GM23338 (cell line): ENCODE measurements around the gene AKNA. TPM values are rescaled to one million over a fixed set of nuclear protein-coding genes. Genes with fewer than 3 reads are reported as not detected.

Experiments used
- ATAC-seq: fragments of 200-7000 bp; cut with Tn5 transposase; 3 replicates; pipeline ENCODE4 v1.9.1; 2020
- DNase-seq: peaks from one replicate; pipeline ENCODE4 v3.0.0-alpha.2; 2015; ENCODE audit warnings: low spot score
- H2AFZ ChIP-seq: fragments of 200-600 bp; sonication (generic); 2 replicates; pipeline ENCODE4 v1.8.0; 2016; ENCODE audit warnings: antibody characterized with exemption, mild to moderate bottlenecking, moderate library complexity
- H3F3A ChIP-seq: fragments of 200-600 bp; sonication (generic); replicated peaks from 2 replicates; pipeline ENCODE4 v1.8.0; 2017; ENCODE audit warnings: antibody characterized with exemption, mixed run types, low read depth
- H3K27ac ChIP-seq: fragments of 200-600 bp; sonication (generic); 2 replicates; pipeline ENCODE4 v1.6.1; 2016; ENCODE audit warnings: low read depth
- H3K27me3 ChIP-seq: fragments of 200-600 bp; sonication (generic); 2 replicates; pipeline ENCODE4 v1.8.0; 2016; ENCODE audit warnings: mild to moderate bottlenecking, mixed run types, moderate library complexity; ENCODE audit not compliant: insufficient read depth
- H3K36me3 ChIP-seq: fragments of 200-600 bp; sonication (generic); 2 replicates; pipeline ENCODE4 v1.8.0; 2016; ENCODE audit warnings: mild to moderate bottlenecking; ENCODE audit not compliant: insufficient read depth
- H3K4me1 ChIP-seq: fragments of 200-600 bp; sonication (generic); 2 replicates; pipeline ENCODE4 v1.8.0; 2016; ENCODE audit warnings: mild to moderate bottlenecking, moderate library complexity; ENCODE audit not compliant: insufficient read depth
- H3K4me2 ChIP-seq: fragments of 200-600 bp; sonication (generic); 2 replicates; pipeline ENCODE4 v1.7.1; 2017; ENCODE audit warnings: mixed run types
- H3K4me3 ChIP-seq: fragments of 200-600 bp; sonication (generic); 2 replicates; pipeline ENCODE4 v1.6.1; 2016; ENCODE audit warnings: mixed run types
- H3K79me2 ChIP-seq: fragments of 200-600 bp; sonication (generic); replicated peaks from 2 replicates; pipeline ENCODE4 v1.8.0; 2017; ENCODE audit warnings: mild to moderate bottlenecking; ENCODE audit not compliant: insufficient read depth
- H3K9me2 ChIP-seq: fragments of 200-600 bp; sonication (generic); 2 replicates; pipeline ENCODE4 v1.8.0; 2017; ENCODE audit not compliant: insufficient read depth
- H4K20me1 ChIP-seq: fragments of 200-600 bp; sonication (generic); replicated peaks from 2 replicates; pipeline ENCODE4 v1.8.0; 2017; ENCODE audit warnings: mild to moderate bottlenecking; ENCODE audit not compliant: insufficient read depth
- H3K27ac Mint-ChIP-seq: 2 replicates; pipeline ENCODE4 v1.8.0; 2020; ENCODE audit warnings: inconsistent platforms, mild to moderate bottlenecking, moderate library complexity, mixed read lengths
- H3K27me3 Mint-ChIP-seq: 3 replicates; pipeline ENCODE4 v1.8.0; 2022; ENCODE audit warnings: low read depth, mild to moderate bottlenecking, moderate library complexity, mixed read lengths, inconsistent platforms; ENCODE audit not compliant: insufficient read depth, poor library complexity
- H3K36me3 Mint-ChIP-seq: 3 replicates; pipeline ENCODE4 v1.8.0; 2021; ENCODE audit warnings: low read depth, mild to moderate bottlenecking, inconsistent platforms, moderate library complexity, mixed read lengths
- H3K4me1 Mint-ChIP-seq: 3 replicates; pipeline ENCODE4 v1.8.0; 2020; ENCODE audit warnings: mild to moderate bottlenecking, inconsistent platforms, mixed read lengths
- H3K4me3 Mint-ChIP-seq: 3 replicates; pipeline ENCODE4 v1.8.0; 2021; ENCODE audit warnings: moderate library complexity, mild to moderate bottlenecking, inconsistent platforms, mixed read lengths
- H3K9me3 Mint-ChIP-seq: 3 replicates; pipeline ENCODE4 v1.8.0; 2020; ENCODE audit warnings: moderate library complexity, mild to moderate bottlenecking, inconsistent platforms, mixed read lengths
- NANOG ChIP-seq: IDR thresholded peaks from 2 replicates; pipeline ENCODE4 v1.6.1; 2016; ENCODE audit warnings: antibody characterized with exemption, borderline replicate concordance
- POLR2AphosphoS5 ChIP-seq: IDR thresholded peaks from 2 replicates; pipeline ENCODE4 v1.6.1; 2016; ENCODE audit warnings: antibody characterized with exemption, low read depth
- ZNF331 ChIP-seq: fragments of 250-450 bp; sonication (Bioruptor Pico); IDR thresholded peaks from 2 replicates; pipeline ENCODE4 v1.5.0; 2020; ENCODE audit warnings: low read depth, mild to moderate bottlenecking, moderate library complexity
- ZNF462 ChIP-seq: fragments of 250-450 bp; sonication (Bioruptor Pico); IDR thresholded peaks from 2 replicates; pipeline ENCODE4 v1.5.0; 2020; ENCODE audit warnings: mild to moderate bottlenecking, moderate library complexity
- polyA plus RNA-seq: library from polyadenylated mRNA; unstranded; fragments of >200 nt; fragmentation: Nextera tagmentation; extraction: Ambion mirVana; gene quantifications from 2 replicates; pipeline ENCODE4 v1.2.1, GENCODE V29; 2016
- total RNA-seq: library from RNA; depleted of rRNA; stranded (reverse); fragments of >200 nt; shearing (Covaris generic); gene quantifications from 2 replicates; pipeline ENCODE4 v1.2.3, GENCODE V29; 2014

Gene AKNA
- total and polyA plus RNA-seq, 2 experiments from 2014 or later = 9.0 to 28.1 TPM

GRCh38 chr9:114370251-114370967, 17.4 kb downstream of the AKNA start:
- H2AFZ ChIP-seq = peak overlapping the region; percentile 86; the same call in 1 of the 2 replicates
- ATAC-seq (peak; percentile 78), DNase-seq (peak; percentile 63)
- H3K36me3 ChIP-seq = no peaks in the 10 kb centered on the region
- H3K4me3 ChIP-seq = peak overlapping the region; percentile 50
- H3K9me2 ChIP-seq = 0 out of 2 replicates have a peak, but pooled peaks cover 6% of the 10 kb centered on the region
- peak overlapping the region; percentile 75 for H3K4me2 ChIP-seq
- H3K36me3 Mint-ChIP-seq = peaks cover 50% of the 10 kb centered on the region
- peaks cover 4% of the 10 kb centered on the region; the same call in 1 of the 2 replicates for H3K79me2 ChIP-seq
- peak overlapping the region; percentile 97 for H3K27ac Mint-ChIP-seq
- H3K27me3 ChIP-seq = no peaks in the 10 kb centered on the region
- H3K27me3 Mint-ChIP-seq = peaks cover 7% of the 10 kb centered on the region
- peaks cover 51% of the 10 kb centered on the region for H3K4me1 ChIP-seq
- peak overlapping the region; percentile 42; the same call in 2 of the 3 replicates for H3K4me3 Mint-ChIP-seq
- peak; percentile 82 for TF ChIP-seq ZNF462
- TF ChIP-seq ZNF331 (CRISPR knock-in tag) = no peak; the same call in 1 of the 2 replicates
- peak; percentile 10 for TF ChIP-seq POLR2AphosphoS5
- TF ChIP-seq NANOG = 0 out of 2 replicates have a peak, but pooled peaks have one; percentile 13
- H3K9me3 Mint-ChIP-seq = no peaks in the 10 kb centered on the region
- H3K27ac ChIP-seq = peak overlapping the region; percentile 97
- peaks cover 48% of the 10 kb centered on the region for H3K4me1 Mint-ChIP-seq
- peaks cover 12% of the 10 kb centered on the region; the same call in 1 of the 2 replicates for H3F3A ChIP-seq
- no peaks in the 10 kb centered on the region for H4K20me1 ChIP-seq
